ENCODE results near the gene DIDO1. TPM values are rescaled to one million over a fixed set of nuclear protein-coding genes. Genes with fewer than 3 reads are reported as not detected.

The DIDO1 gene
- total and polyA plus RNA-seq, 9 of the 15 experiments (the other 6 are each of a cell fraction or from before 2014, with no cell fraction given): 4.4 to 46.8 (median 31.2) TPM

- in situ Hi-C loops (cut with MboI) (no loop called here), intact Hi-C loops (cut with micrococcal nuclease) (no loop called here)
- Histone ChIP-seq H3K4me2 (ENCODE audit: insufficient read depth, low read length) (no peak overlapping the region), H3K27ac (ENCODE audit: extremely low read depth, low read depth, low read length) (no peak overlapping the region), H2AFZ (ENCODE audit: low read depth, low read length) (no peak overlapping the region), H3K9ac (ENCODE audit: insufficient read depth in 1 of 2, low read depth in 2 of 2, low read length in 2 of 2) (no peak overlapping the region), H3K36me3 (ENCODE audit: control insufficient read depth, insufficient read depth, low read length) (no peaks in the 10 kb centered on the region), H3K79me2 (ENCODE audit: control insufficient read depth, insufficient read depth, low read length) (no peaks in the 10 kb centered on the region), H3K9me1 (ENCODE audit: control insufficient read depth, insufficient read depth, low read length) (no peaks in the 10 kb centered on the region), H3K9me3 (replicated peaks; ENCODE audit: control insufficient read depth, insufficient read depth, low read depth, low read length) (no peaks in the 10 kb centered on the region), H4K20me1 (replicated peaks; ENCODE audit: control insufficient read depth, insufficient read depth, low read length) (peaks cover 17% of the 10 kb centered on the region), H3K4me3 (no peak overlapping the region), H3K27me3 (ENCODE audit: control insufficient read depth in 2 of 2, insufficient read depth in 2 of 2, low read length in 2 of 2) (peaks cover 45 to 80% of the 10 kb centered on the region in 2 experiments), H3K4me1 (replicated peaks in 1 of 2; ENCODE audit: control insufficient read depth in 2 of 2, insufficient read depth in 2 of 2, low read length in 2 of 2) (peaks cover 2 to 62% of the 10 kb centered on the region in 2 experiments; a peak in 3 of 5 replicates)
- no TSS peak for BruUV-seq (replicated peaks)
- ATAC-seq: no peak
- ChIA-PET POLR2A (interaction anchor here (1.5 kb wide), 1 partner anchor 7 kb away, joined by 6 read pairs; no protein-coding TSS in a partner anchor), CTCF (ENCODE audit: low intra/inter-chr PET ratio) (no interaction called here)
- no peak for FAIRE-seq
- no peak for DNase-seq (ENCODE audit: extremely low read depth in 1 of 4, low spot score in 3 of 4)
- WGBS (ENCODE audit: insufficient coverage, low coverage, missing lambda C conversion rate): 3% methylated on average over 7 of the region's 10 CpGs
- TF ChIP-seq BRF2 (IDR thresholded peaks at IDR 0.05; ENCODE audit: borderline replicate concordance, insufficient read depth, insufficient read length): no peak
- no peak for TF ChIP-seq ZNF764 (CRISPR knock-in tag; IDR thresholded peaks at IDR 0.05; ENCODE audit: low read depth)
- TF ChIP-seq SOX6 (IDR thresholded peaks at IDR 0.05): no peak
- TF ChIP-seq NFYB (IDR thresholded peaks at IDR 0.05; ENCODE audit: extremely low read depth, insufficient read length): no peak
- no peak for TF ChIP-seq SAFB2 (IDR thresholded peaks at IDR 0.05; ENCODE audit: borderline replicate concordance, low read depth, low read length, severe bottlenecking)
- TF ChIP-seq FUS (optimal IDR thresholded peaks at IDR 0.05; ENCODE audit: low read depth, low read length): no peak
- no peak for TF ChIP-seq ATF6 (CRISPR knock-in tag; IDR thresholded peaks at IDR 0.05)
- TF ChIP-seq ZNF12 (CRISPR knock-in tag; IDR thresholded peaks at IDR 0.05): no peak
- TF ChIP-seq ESRRB (CRISPR knock-in tag; IDR thresholded peaks at IDR 0.05; ENCODE audit: borderline replicate concordance): no peak
- no peak for TF ChIP-seq ZNF699 (CRISPR knock-in tag; IDR thresholded peaks at IDR 0.05; ENCODE audit: insufficient replicate concordance)
- TF ChIP-seq NCOA4 (IDR thresholded peaks at IDR 0.05; ENCODE audit: partially characterized antibody): no peak
- no peak for TF ChIP-seq ZSCAN32 (CRISPR knock-in tag; IDR thresholded peaks at IDR 0.05)
Measured at GRCh38 chr20:62958388-62959100, 32.2 kb upstream of the DIDO1 start.

All from K562 (cell line).